Astrocyte (in vitro differentiated cells and primary cell): Measurements from ENCODE around the gene SLC38A6.

ENCODE experiments used
- EZH2 ChIP-seq: IDR thresholded peaks from 2 replicates; pipeline ENCODE4 v1.6.1; 2012; ENCODE audit warnings: mild to moderate bottlenecking, low read length, inconsistent platforms; ENCODE audit not compliant: insufficient read depth
- TF ChIP-seq, protein P1 (sequence below): IDR thresholded peaks from 2 replicates; pipeline ENCODE4 v1.5.1; 2011; ENCODE audit warnings: low read depth, mild to moderate bottlenecking, inconsistent platforms, low read length, moderate library complexity; ENCODE audit not compliant: insufficient read depth

DNA sequence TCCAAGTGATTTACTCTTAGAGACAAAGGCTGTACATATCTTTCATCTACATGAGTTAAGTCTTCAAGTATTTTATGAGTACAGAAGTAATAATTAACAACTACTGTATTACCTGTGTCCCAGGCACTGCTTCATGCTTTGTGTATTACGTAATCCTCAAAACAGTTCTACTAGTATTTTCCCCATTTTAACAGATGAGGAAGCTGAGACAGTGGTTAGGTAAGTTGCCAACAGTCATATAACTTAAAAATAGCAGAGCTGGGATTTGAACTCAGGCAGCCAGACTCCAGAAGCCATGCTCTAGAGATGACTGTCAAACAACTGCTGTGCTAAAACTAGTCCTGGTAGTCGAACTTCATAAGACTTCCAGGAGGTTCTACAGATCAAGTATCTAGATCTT lies 10.9 kb upstream of the SLC38A6 start:
- TF ChIP-seq, protein P1, sequence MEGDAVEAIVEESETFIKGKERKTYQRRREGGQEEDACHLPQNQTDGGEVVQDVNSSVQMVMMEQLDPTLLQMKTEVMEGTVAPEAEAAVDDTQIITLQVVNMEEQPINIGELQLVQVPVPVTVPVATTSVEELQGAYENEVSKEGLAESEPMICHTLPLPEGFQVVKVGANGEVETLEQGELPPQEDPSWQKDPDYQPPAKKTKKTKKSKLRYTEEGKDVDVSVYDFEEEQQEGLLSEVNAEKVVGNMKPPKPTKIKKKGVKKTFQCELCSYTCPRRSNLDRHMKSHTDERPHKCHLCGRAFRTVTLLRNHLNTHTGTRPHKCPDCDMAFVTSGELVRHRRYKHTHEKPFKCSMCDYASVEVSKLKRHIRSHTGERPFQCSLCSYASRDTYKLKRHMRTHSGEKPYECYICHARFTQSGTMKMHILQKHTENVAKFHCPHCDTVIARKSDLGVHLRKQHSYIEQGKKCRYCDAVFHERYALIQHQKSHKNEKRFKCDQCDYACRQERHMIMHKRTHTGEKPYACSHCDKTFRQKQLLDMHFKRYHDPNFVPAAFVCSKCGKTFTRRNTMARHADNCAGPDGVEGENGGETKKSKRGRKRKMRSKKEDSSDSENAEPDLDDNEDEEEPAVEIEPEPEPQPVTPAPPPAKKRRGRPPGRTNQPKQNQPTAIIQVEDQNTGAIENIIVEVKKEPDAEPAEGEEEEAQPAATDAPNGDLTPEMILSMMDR, result no peak
- no peak for TF ChIP-seq EZH2
